K562 (cell line): ENCODE measurements around the gene DDR1. TPM values are rescaled to one million over a fixed set of nuclear protein-coding genes. Genes with fewer than 3 reads are reported as not detected.

Experiments
- ARID1B ChIP-seq: fragments of 450-650 bp; IDR thresholded peaks from 2 replicates; pipeline ENCODE4 v1.6.1; 2016; ENCODE audit warnings: antibody characterized with exemption, mild to moderate bottlenecking, inconsistent platforms
- BHLHE40 ChIP-seq: IDR thresholded peaks from 2 replicates; pipeline ENCODE4 v1.6.1; 2011; ENCODE audit warnings: low read length, improper control_type of control experiment
- CGGBP1 ChIP-seq: fragments of 250-450 bp; sonication (Bioruptor Pico); IDR thresholded peaks from 2 replicates; pipeline ENCODE4 v1.9.0; 2021; ENCODE audit warnings: mild to moderate bottlenecking
- CREM ChIP-seq: IDR thresholded peaks from 2 replicates; pipeline ENCODE4 v1.6.1; 2014; ENCODE audit warnings: antibody characterized with exemption, low read depth
- CXXC5 ChIP-seq: fragments of 250-450 bp; sonication (Bioruptor Pico); IDR thresholded peaks from 2 replicates; pipeline ENCODE4 v1.8.0; 2022; ENCODE audit warnings: inconsistent platforms, mild to moderate bottlenecking, moderate library complexity
- E2F3 ChIP-seq: fragments of 250-450 bp; sonication (Bioruptor Pico); IDR thresholded peaks from 2 replicates; pipeline ENCODE4 v1.4.0; 2020; ENCODE audit warnings: mild to moderate bottlenecking
- EHMT2 ChIP-seq: fragments of 450-650 bp; IDR thresholded peaks from 2 replicates; pipeline ENCODE4 v1.6.1; 2018; ENCODE audit warnings: antibody characterized with exemption
- EP400 ChIP-seq: fragments of 450-650 bp; IDR thresholded peaks from 2 replicates; pipeline ENCODE4 v1.6.1; 2017; ENCODE audit warnings: antibody characterized with exemption, mild to moderate bottlenecking, moderate library complexity
- EZH2 ChIP-seq: IDR thresholded peaks from 2 replicates; pipeline ENCODE4 v1.6.1; 2012; ENCODE audit warnings: low read depth, mild to moderate bottlenecking, inconsistent platforms, low read length, borderline replicate concordance
- HDGF ChIP-seq: fragments of 450-650 bp; IDR thresholded peaks from 2 replicates; pipeline ENCODE4 v1.6.1; 2016
- KDM4B ChIP-seq, 2 experiments: fragments of 450-650 bp in 1 of 2; sonication (generic) in 1 of 2; IDR thresholded peaks; 2 replicates each; pipeline ENCODE4 v1.6.1; 2016 to 2017; ENCODE audit warnings: borderline replicate concordance in 2 of 2, antibody characterized with exemption in 1 of 2, low read depth in 1 of 2, mild to moderate bottlenecking in 1 of 2
- LCOR ChIP-seq: sonication (generic); formaldehyde crosslinking; IDR thresholded peaks from 2 replicates; pipeline ENCODE4 v1.8.0; 2022; ENCODE audit warnings: mild to moderate bottlenecking, missing genetic modification reagents
- MAFF ChIP-seq: IDR thresholded peaks from 2 replicates; pipeline ENCODE4 v1.6.1; 2012; ENCODE audit warnings: low read length, improper control_type of control experiment
- MCM3 ChIP-seq: fragments of 450-650 bp; IDR thresholded peaks from 2 replicates; pipeline ENCODE4 v1.6.1; 2016
- TCF7 ChIP-seq: sonication (generic); IDR thresholded peaks from 2 replicates; pipeline ENCODE4 v1.6.1; 2016; ENCODE audit warnings: antibody characterized with exemption, borderline replicate concordance
- THAP7 ChIP-seq: fragments of 250-450 bp; sonication (Bioruptor Pico); IDR thresholded peaks from 2 replicates; pipeline ENCODE4 v1.5.0; 2021
- XRCC5 ChIP-seq: fragments of 200-400 bp; formaldehyde crosslinking; IDR thresholded peaks from 2 replicates; pipeline ENCODE4 v1.6.1; 2017; ENCODE audit warnings: low read depth, mild to moderate bottlenecking, low read length
- ZBTB7A ChIP-seq: IDR thresholded peaks from 2 replicates; pipeline ENCODE4 v1.6.1; 2011; ENCODE audit warnings: low read depth, mild to moderate bottlenecking, low read length, moderate library complexity, borderline replicate concordance; ENCODE audit not compliant: control insufficient read depth
- ZC3H11A ChIP-seq: IDR thresholded peaks from 2 replicates; pipeline ENCODE4 v1.6.1; 2012; ENCODE audit warnings: low read depth, low read length, improper control_type of control experiment
- ZKSCAN8 ChIP-seq: fragments of 200-800 bp; sonication (Bioruptor generic); IDR thresholded peaks from 2 replicates; pipeline ENCODE4 v1.6.1; 2016; ENCODE audit warnings: missing genetic modification characterization, missing compliant biosample characterization
- ZNF165 ChIP-seq: fragments of 250-450 bp; sonication (Bioruptor Pico); IDR thresholded peaks from 2 replicates; pipeline ENCODE4 v1.4.0; 2020; ENCODE audit warnings: borderline replicate concordance
- ZNF217 ChIP-seq: sonication (generic); formaldehyde crosslinking; IDR thresholded peaks from 2 replicates; pipeline ENCODE4 v1.8.0; 2022; ENCODE audit warnings: mild to moderate bottlenecking, missing genetic modification reagents
- polyA plus RNA-seq, 8 experiments: library from polyadenylated mRNA; depleted of rRNA in 4 of 8; stranded (reverse) in 5 of 8; unstranded in 3 of 8; fragments of >200 nt; fragmentation: Nextera tagmentation in 2 of 8; fragmentation: Illumina TruSeq in 1 of 8; extraction: Ambion mirVana in 2 of 8; extraction: Trizol in 1 of 8; gene quantifications; 2 replicates each; pipeline versions ENCODE4 v1.2.1 to v1.2.3, GENCODE V29; 2011 to 2014; ENCODE audit warnings: inconsistent platforms in 1 of 8, missing spikeins in 1 of 8
- total RNA-seq, 7 experiments: library from RNA; depleted of rRNA in 6 of 7; stranded (reverse); fragments of >200 nt in 6 of 7; fragmentation: Illumina TruSeq in 2 of 7; extraction: Trizol in 2 of 7; gene quantifications; 2 replicates each; pipeline versions ENCODE4 v1.2.1 to v1.2.3, GENCODE V29; 2011 to 2021; ENCODE audit warnings: low replicate concordance in 1 of 7
- TF ChIP-seq, protein P1 (sequence below): fragments of 250-450 bp; sonication (Bioruptor Pico); IDR thresholded peaks from 2 replicates; pipeline ENCODE4 v1.8.0; 2021; ENCODE audit warnings: moderate library complexity, mild to moderate bottlenecking, inconsistent platforms
- TF ChIP-seq, protein P2 (sequence below), 2 experiments: fragments of 150-350 bp in 1 of 2; IDR thresholded peaks; 2 replicates each; pipeline ENCODE4 v1.6.1; 2012 to 2016; ENCODE audit warnings: low read depth in 2 of 2, low read length in 2 of 2, mild to moderate bottlenecking in 1 of 2, moderate library complexity in 1 of 2

Gene DDR1
- total and polyA plus RNA-seq, 9 of the 15 experiments (the other 6 are each of a cell fraction or from before 2014, with no cell fraction given) = 1.4 to 44.6 (median 12.2) TPM

- TF ChIP-seq THAP7 (CRISPR knock-in tag) (no peak), EZH2 (no peak), TCF7 (no peak), E2F3 (no peak), EP400 (no peak), EHMT2 (no peak), CGGBP1 (no peak), ZKSCAN8 (CRISPR knock-in tag) (peak; percentile 51; the same call in 1 of the 2 replicates), MCM3 (no peak), BHLHE40 (no peak), ZBTB7A (no peak), ZNF165 (CRISPR knock-in tag) (no peak), XRCC5 (no peak), ZNF217 (no peak), ARID1B (no peak), LCOR (no peak), MAFF (no peak), HDGF (no peak), ZC3H11A (no peak), CXXC5 (CRISPR knock-in tag) (peak; percentile 59; the same call in 1 of the 2 replicates), KDM4B (IDR thresholded peaks at IDR 0.05; ENCODE audit: borderline replicate concordance in 2 of 2, low read depth in 1 of 2) (no peak), CREM (no peak)
- TF ChIP-seq, protein P1, sequence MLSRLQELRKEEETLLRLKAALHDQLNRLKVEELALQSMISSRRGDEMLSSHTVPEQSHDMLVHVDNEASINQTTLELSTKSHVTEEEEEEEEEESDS (CRISPR knock-in tag) = no peak
- TF ChIP-seq, protein P2, sequence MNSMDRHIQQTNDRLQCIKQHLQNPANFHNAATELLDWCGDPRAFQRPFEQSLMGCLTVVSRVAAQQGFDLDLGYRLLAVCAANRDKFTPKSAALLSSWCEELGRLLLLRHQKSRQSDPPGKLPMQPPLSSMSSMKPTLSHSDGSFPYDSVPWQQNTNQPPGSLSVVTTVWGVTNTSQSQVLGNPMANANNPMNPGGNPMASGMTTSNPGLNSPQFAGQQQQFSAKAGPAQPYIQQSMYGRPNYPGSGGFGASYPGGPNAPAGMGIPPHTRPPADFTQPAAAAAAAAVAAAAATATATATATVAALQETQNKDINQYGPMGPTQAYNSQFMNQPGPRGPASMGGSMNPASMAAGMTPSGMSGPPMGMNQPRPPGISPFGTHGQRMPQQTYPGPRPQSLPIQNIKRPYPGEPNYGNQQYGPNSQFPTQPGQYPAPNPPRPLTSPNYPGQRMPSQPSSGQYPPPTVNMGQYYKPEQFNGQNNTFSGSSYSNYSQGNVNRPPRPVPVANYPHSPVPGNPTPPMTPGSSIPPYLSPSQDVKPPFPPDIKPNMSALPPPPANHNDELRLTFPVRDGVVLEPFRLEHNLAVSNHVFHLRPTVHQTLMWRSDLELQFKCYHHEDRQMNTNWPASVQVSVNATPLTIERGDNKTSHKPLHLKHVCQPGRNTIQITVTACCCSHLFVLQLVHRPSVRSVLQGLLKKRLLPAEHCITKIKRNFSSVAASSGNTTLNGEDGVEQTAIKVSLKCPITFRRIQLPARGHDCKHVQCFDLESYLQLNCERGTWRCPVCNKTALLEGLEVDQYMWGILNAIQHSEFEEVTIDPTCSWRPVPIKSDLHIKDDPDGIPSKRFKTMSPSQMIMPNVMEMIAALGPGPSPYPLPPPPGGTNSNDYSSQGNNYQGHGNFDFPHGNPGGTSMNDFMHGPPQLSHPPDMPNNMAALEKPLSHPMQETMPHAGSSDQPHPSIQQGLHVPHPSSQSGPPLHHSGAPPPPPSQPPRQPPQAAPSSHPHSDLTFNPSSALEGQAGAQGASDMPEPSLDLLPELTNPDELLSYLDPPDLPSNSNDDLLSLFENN (IDR thresholded peaks at IDR 0.05; ENCODE audit: low read depth in 2 of 2, low read length in 2 of 2) = no peak
Observed at GRCh38 chr6:30837870-30838269, 46.4 kb upstream of the DDR1 start (continued).
